ENCODE results near the gene LYPD6B. TPM values are rescaled to one million over a fixed set of nuclear protein-coding genes. Genes with fewer than 3 reads are reported as not detected.

Gene LYPD6B
- total and polyA plus RNA-seq, 9 donors: 0.17 to 17.0 (median 1.2) TPM; not detected in 2

- DNase-seq: no peak
- H3K9me3 ChIP-seq: no peaks in the 10 kb centered on the region
- WGBS, 3 donors: 44 to 93% (median 78%) methylated on average over 1 of the region's 1 CpG
- H3K27me3 ChIP-seq: no peaks in the 10 kb centered on the region
- H3K4me3 ChIP-seq: no peak overlapping the region
- H3K27ac ChIP-seq: no peak overlapping the region
- no peaks in the 10 kb centered on the region for H3K4me1 ChIP-seq (ENCODE audit: insufficient read depth)
- TF ChIP-seq POLR2A (IDR thresholded peaks at IDR 0.05) (no peak), CTCF (IDR thresholded peaks at IDR 0.05) (no peak), EP300 (IDR thresholded peaks at IDR 0.05) (no peak)
- H3K36me3 ChIP-seq: no peaks in the 10 kb centered on the region
- intact Hi-C loops (cut with DNase I): no loop called here
These were observed 17.3 kb downstream of the LYPD6B start for GRCh38 chr2:149055751-149056150.

GRCh38 chr2:149056541-149057255 is 18.2 kb downstream of the LYPD6B start:
- intact Hi-C loops (cut with DNase I): no loop called here
- H3K4me1 ChIP-seq (ENCODE audit: insufficient read depth): no peaks in the 10 kb centered on the region
- H3K4me3 ChIP-seq: no peak overlapping the region
- H3K27ac ChIP-seq: no peak overlapping the region
- H3K9me3 ChIP-seq: no peaks in the 10 kb centered on the region
- 72 to 78% (median 74%) methylated on average over 6 of the region's 6 CpGs for WGBS, 3 donors
- no peaks in the 10 kb centered on the region for H3K36me3 ChIP-seq
- no peak for DNase-seq
- TF ChIP-seq POLR2A (IDR thresholded peaks at IDR 0.05) (no peak), EP300 (IDR thresholded peaks at IDR 0.05) (no peak), CTCF (IDR thresholded peaks at IDR 0.05) (no peak)
- no peaks in the 10 kb centered on the region for H3K27me3 ChIP-seq

GRCh38 chr2:149057401-149057800 is 18.9 kb downstream of the LYPD6B start:
- no peak for DNase-seq
- 11 to 15% (median 13%) methylated on average over 5 of the region's 5 CpGs for WGBS, 3 donors
- no peak overlapping the region for H3K4me3 ChIP-seq
- TF ChIP-seq EP300 (IDR thresholded peaks at IDR 0.05): no peak
- TF ChIP-seq POLR2A (IDR thresholded peaks at IDR 0.05): no peak
- no peak for TF ChIP-seq CTCF (IDR thresholded peaks at IDR 0.05)
- no peaks in the 10 kb centered on the region for H3K36me3 ChIP-seq
- intact Hi-C loops (cut with DNase I): no loop called here
- H3K4me1 ChIP-seq (ENCODE audit: insufficient read depth): no peaks in the 10 kb centered on the region
- H3K27ac ChIP-seq: no peak overlapping the region
- H3K27me3 ChIP-seq: no peaks in the 10 kb centered on the region
- no peaks in the 10 kb centered on the region for H3K9me3 ChIP-seq

- no peak for DNase-seq
- Histone ChIP-seq H3K36me3 (no peaks in the 10 kb centered on the region), H3K9me3 (no peaks in the 10 kb centered on the region), H3K27me3 (no peaks in the 10 kb centered on the region), H3K4me1 (ENCODE audit: insufficient read depth) (no peaks in the 10 kb centered on the region), H3K4me3 (no peak overlapping the region), H3K27ac (no peak overlapping the region)
- intact Hi-C loops (cut with DNase I): no loop called here
- TF ChIP-seq POLR2A (IDR thresholded peaks at IDR 0.05): no peak
- TF ChIP-seq EP300 (IDR thresholded peaks at IDR 0.05): no peak
- TF ChIP-seq CTCF (IDR thresholded peaks at IDR 0.05): no peak
- 91 to 93% (median 92%) methylated on average over 5 of the region's 5 CpGs for WGBS, 3 donors
These were observed 20.4 kb downstream of the LYPD6B start for GRCh38 chr2:149058936-149059335.

All from ovary (tissue), 9 donors.